GM23338 (cell line): Measurements from ENCODE around the gene SYT12. TPM values are rescaled to one million over a fixed set of nuclear protein-coding genes. Genes with fewer than 3 reads are reported as not detected.

Experiments used
- ATAC-seq: fragments of 200-7000 bp; cut with Tn5 transposase; 3 replicates; pipeline ENCODE4 v1.9.1; 2020
- DNase-seq: peaks from one replicate; pipeline ENCODE4 v3.0.0-alpha.2; 2015; ENCODE audit warnings: low spot score
- H2AFZ ChIP-seq: fragments of 200-600 bp; sonication (generic); 2 replicates; pipeline ENCODE4 v1.8.0; 2016; ENCODE audit warnings: antibody characterized with exemption, mild to moderate bottlenecking, moderate library complexity
- H3F3A ChIP-seq: fragments of 200-600 bp; sonication (generic); replicated peaks from 2 replicates; pipeline ENCODE4 v1.8.0; 2017; ENCODE audit warnings: antibody characterized with exemption, mixed run types, low read depth
- H3K27ac ChIP-seq: fragments of 200-600 bp; sonication (generic); 2 replicates; pipeline ENCODE4 v1.6.1; 2016; ENCODE audit warnings: low read depth
- H3K27me3 ChIP-seq: fragments of 200-600 bp; sonication (generic); 2 replicates; pipeline ENCODE4 v1.8.0; 2016; ENCODE audit warnings: mild to moderate bottlenecking, mixed run types, moderate library complexity; ENCODE audit not compliant: insufficient read depth
- H3K36me3 ChIP-seq: fragments of 200-600 bp; sonication (generic); 2 replicates; pipeline ENCODE4 v1.8.0; 2016; ENCODE audit warnings: mild to moderate bottlenecking; ENCODE audit not compliant: insufficient read depth
- H3K4me1 ChIP-seq: fragments of 200-600 bp; sonication (generic); 2 replicates; pipeline ENCODE4 v1.8.0; 2016; ENCODE audit warnings: mild to moderate bottlenecking, moderate library complexity; ENCODE audit not compliant: insufficient read depth
- H3K4me2 ChIP-seq: fragments of 200-600 bp; sonication (generic); 2 replicates; pipeline ENCODE4 v1.7.1; 2017; ENCODE audit warnings: mixed run types
- H3K4me3 ChIP-seq: fragments of 200-600 bp; sonication (generic); 2 replicates; pipeline ENCODE4 v1.6.1; 2016; ENCODE audit warnings: mixed run types
- H3K79me2 ChIP-seq: fragments of 200-600 bp; sonication (generic); replicated peaks from 2 replicates; pipeline ENCODE4 v1.8.0; 2017; ENCODE audit warnings: mild to moderate bottlenecking; ENCODE audit not compliant: insufficient read depth
- H3K9me2 ChIP-seq: fragments of 200-600 bp; sonication (generic); 2 replicates; pipeline ENCODE4 v1.8.0; 2017; ENCODE audit not compliant: insufficient read depth
- H4K20me1 ChIP-seq: fragments of 200-600 bp; sonication (generic); replicated peaks from 2 replicates; pipeline ENCODE4 v1.8.0; 2017; ENCODE audit warnings: mild to moderate bottlenecking; ENCODE audit not compliant: insufficient read depth
- H3K27ac Mint-ChIP-seq: 2 replicates; pipeline ENCODE4 v1.8.0; 2020; ENCODE audit warnings: inconsistent platforms, mild to moderate bottlenecking, moderate library complexity, mixed read lengths
- H3K27me3 Mint-ChIP-seq: 3 replicates; pipeline ENCODE4 v1.8.0; 2022; ENCODE audit warnings: low read depth, mild to moderate bottlenecking, moderate library complexity, mixed read lengths, inconsistent platforms; ENCODE audit not compliant: insufficient read depth, poor library complexity
- H3K36me3 Mint-ChIP-seq: 3 replicates; pipeline ENCODE4 v1.8.0; 2021; ENCODE audit warnings: low read depth, mild to moderate bottlenecking, inconsistent platforms, moderate library complexity, mixed read lengths
- H3K4me1 Mint-ChIP-seq: 3 replicates; pipeline ENCODE4 v1.8.0; 2020; ENCODE audit warnings: mild to moderate bottlenecking, inconsistent platforms, mixed read lengths
- H3K4me3 Mint-ChIP-seq: 3 replicates; pipeline ENCODE4 v1.8.0; 2021; ENCODE audit warnings: moderate library complexity, mild to moderate bottlenecking, inconsistent platforms, mixed read lengths
- H3K9me3 Mint-ChIP-seq: 3 replicates; pipeline ENCODE4 v1.8.0; 2020; ENCODE audit warnings: moderate library complexity, mild to moderate bottlenecking, inconsistent platforms, mixed read lengths
- CREB1 ChIP-seq: fragments of 250-450 bp; sonication (Bioruptor Pico); IDR thresholded peaks from 2 replicates; pipeline ENCODE4 v1.5.0; 2020; ENCODE audit warnings: low read depth, mild to moderate bottlenecking, moderate library complexity
- CTCF ChIP-seq, 2 experiments: fragments of 200-600 bp in 1 of 2; sonication (generic) in 1 of 2; conservative IDR thresholded peaks; 2 replicates each; pipeline versions ENCODE4 v1.5.1 to v1.6.1; 2016 to 2017; ENCODE audit warnings: antibody characterized with exemption in 2 of 2, low read depth in 2 of 2, mild to moderate bottlenecking in 2 of 2, moderate library complexity in 1 of 2
- ETS1 ChIP-seq: IDR thresholded peaks from 2 replicates; pipeline ENCODE4 v1.6.1; 2016; ENCODE audit warnings: antibody characterized with exemption
- EZH2 ChIP-seq: fragments of 200-600 bp; sonication (generic); IDR thresholded peaks from one replicate; pipeline ENCODE4 v1.8.0; 2017; ENCODE audit warnings: antibody characterized with exemption, mild to moderate bottlenecking, low read depth; ENCODE audit not compliant: unreplicated experiment
- EZH2phosphoT487 ChIP-seq: fragments of 200-600 bp; sonication (generic); IDR thresholded peaks from one replicate; pipeline ENCODE4 v1.8.1; 2018; ENCODE audit warnings: antibody characterized with exemption; ENCODE audit not compliant: unreplicated experiment
- JUNB ChIP-seq: IDR thresholded peaks from one replicate; pipeline ENCODE4 v1.6.1; 2016; ENCODE audit warnings: antibody characterized with exemption; ENCODE audit not compliant: unreplicated experiment
- POLR2AphosphoS5 ChIP-seq: IDR thresholded peaks from 2 replicates; pipeline ENCODE4 v1.6.1; 2016; ENCODE audit warnings: antibody characterized with exemption, low read depth
- STAT1 ChIP-seq: IDR thresholded peaks from one replicate; pipeline ENCODE4 v1.6.1; 2016; ENCODE audit warnings: antibody characterized with exemption; ENCODE audit not compliant: unreplicated experiment
- ZNF114 ChIP-seq: fragments of 250-450 bp; sonication (Bioruptor Pico); IDR thresholded peaks from 2 replicates; pipeline ENCODE4 v1.5.0; 2020; ENCODE audit warnings: mild to moderate bottlenecking, moderate library complexity
- ZNF331 ChIP-seq: fragments of 250-450 bp; sonication (Bioruptor Pico); IDR thresholded peaks from 2 replicates; pipeline ENCODE4 v1.5.0; 2020; ENCODE audit warnings: low read depth, mild to moderate bottlenecking, moderate library complexity
- ZNF462 ChIP-seq: fragments of 250-450 bp; sonication (Bioruptor Pico); IDR thresholded peaks from 2 replicates; pipeline ENCODE4 v1.5.0; 2020; ENCODE audit warnings: mild to moderate bottlenecking, moderate library complexity
- long read RNA-seq: library from polyadenylated mRNA; unstranded; transcript quantifications from one replicate; pipeline ENCODE4 v2.0.0, GENCODE V29; 2020; ENCODE audit not compliant: unreplicated experiment
- polyA plus RNA-seq: library from polyadenylated mRNA; unstranded; fragments of >200 nt; fragmentation: Nextera tagmentation; extraction: Ambion mirVana; gene quantifications from 2 replicates; pipeline ENCODE4 v1.2.1, GENCODE V29; 2016
- total RNA-seq: library from RNA; depleted of rRNA; stranded (reverse); fragments of >200 nt; shearing (Covaris generic); gene quantifications from 2 replicates; pipeline ENCODE4 v1.2.3, GENCODE V29; 2014; rRNA removed

Gene SYT12, protein sequence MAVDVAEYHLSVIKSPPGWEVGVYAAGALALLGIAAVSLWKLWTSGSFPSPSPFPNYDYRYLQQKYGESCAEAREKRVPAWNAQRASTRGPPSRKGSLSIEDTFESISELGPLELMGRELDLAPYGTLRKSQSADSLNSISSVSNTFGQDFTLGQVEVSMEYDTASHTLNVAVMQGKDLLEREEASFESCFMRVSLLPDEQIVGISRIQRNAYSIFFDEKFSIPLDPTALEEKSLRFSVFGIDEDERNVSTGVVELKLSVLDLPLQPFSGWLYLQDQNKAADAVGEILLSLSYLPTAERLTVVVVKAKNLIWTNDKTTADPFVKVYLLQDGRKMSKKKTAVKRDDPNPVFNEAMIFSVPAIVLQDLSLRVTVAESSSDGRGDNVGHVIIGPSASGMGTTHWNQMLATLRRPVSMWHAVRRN
- total RNA-seq (2.5 and 3.1 TPM in 2 replicates), polyA plus RNA-seq (0.92 TPM in 2 replicates)
- long read RNA-seq, partial matches to known transcripts = 1 of 1 reads
- long read RNA-seq, other reads (novel, unspliced or antisense) = 0 of 1 reads

GRCh38 chr11:67022961-67023956 is at the start of gene SYT12:
SYT12 (plus strand) TSS chr11:67023134; CDS start chr11:67030145, 7,011 bp downstream.
- Histone ChIP-seq H3K4me1 (peaks cover 9% of the 10 kb centered on the region; the same call in 1 of the 2 replicates), H3K4me2 (peak within 1 kb of the TSS; percentile 89), H3F3A (peaks cover 5% of the 10 kb centered on the region; the same call in 1 of the 2 replicates), H3K9me2 (no peaks in the 10 kb centered on the region), H4K20me1 (no peaks in the 10 kb centered on the region), H3K27me3 (peaks cover 35% of the 10 kb centered on the region), H2AFZ (peak within 1 kb of the TSS; percentile 98), H3K27ac (no peak within 1 kb of the TSS), H3K36me3 (no peaks in the 10 kb centered on the region), H3K79me2 (no peaks in the 10 kb centered on the region), H3K4me3 (peak within 1 kb of the TSS; percentile 68)
- Mint-ChIP-seq H3K4me3 (peak within 1 kb of the TSS; percentile 82), H3K4me1 (peaks cover 18% of the 10 kb centered on the region), H3K27me3 (peaks cover 42% of the 10 kb centered on the region), H3K27ac (no peak within 1 kb of the TSS), H3K36me3 (peaks cover 6% of the 10 kb centered on the region; the same call in 1 of the 3 replicates), H3K9me3 (peaks cover 15% of the 10 kb centered on the region)
- DNase-seq (peak; percentile 69), ATAC-seq (peak; percentile 58)
- TF ChIP-seq ZNF114 = no peak
- no peak for TF ChIP-seq STAT1
- no peak for TF ChIP-seq ZNF462 (CRISPR knock-in tag)
- no peak for TF ChIP-seq POLR2AphosphoS5
- TF ChIP-seq CTCF (conservative IDR thresholded peaks at IDR 0.05; ENCODE audit: low read depth in 2 of 2) = no peak
- TF ChIP-seq EZH2 = peak; percentile 87
- no peak for TF ChIP-seq ETS1
- peak; percentile 69 for TF ChIP-seq EZH2phosphoT487
- no peak for TF ChIP-seq CREB1 (CRISPR knock-in tag)
- no peak for TF ChIP-seq ZNF331 (CRISPR knock-in tag)
- no peak for TF ChIP-seq JUNB
